K562 (cell line): ENCODE measurements around the gene CEBPA. TPM values are rescaled to one million over a fixed set of nuclear protein-coding genes. Genes with fewer than 3 reads are reported as not detected.

Experiments used
- ATAC-seq: fragments of 200-7000 bp; cut with Tn5 transposase; 3 replicates; pipeline ENCODE4 v1.9.1; 2020; ENCODE audit warnings: moderate library complexity
- BruUV-seq: library from RNA; stranded (reverse); fragments of 400-500 nt; replicated peaks from 2 replicates; lab custom pipeline; 2021; lab: Mats Ljungman, UMichigan
- CTCF ChIA-PET: fragments of 300-600 bp; formaldehyde crosslinking; extraction: SDS; loops from one replicate; lab custom pipeline; 2021; ENCODE audit warnings: low intra/inter-chr PET ratio; lab: Yijun Ruan, JAX
- POLR2A ChIA-PET: fragments of 300-600, 350-650 bp; sonication (Branson Sonifier 250); formaldehyde crosslinking; extraction: SDS; loops from one replicate; lab custom pipeline; 2021; ENCODE audit warnings: antibody characterized with exemption, inconsistent platforms; lab: Yijun Ruan, JAX
- DNase-seq, 4 experiments: peaks; one replicate each; pipeline versions ENCODE4 v3.0.0 to v3.0.0-alpha.2; 2011 to 2018; ENCODE audit warnings: low spot score in 3 of 4, mixed read lengths in 3 of 4; ENCODE audit errors: extremely low read depth in 1 of 4
- FAIRE-seq: peaks from 2 replicates; lab custom pipeline; 2011; peaks lifted over from hg19 to GRCh38; lab: Jason Lieb, UNC
- H2AFZ ChIP-seq: 2 replicates; pipeline ENCODE4 v1.6.0; 2011; ENCODE audit warnings: low read depth, low read length, control low read depth, inconsistent platforms
- H3K27ac ChIP-seq: fragments of 200-600 bp; 3 replicates; pipeline ENCODE4 v1.8.0; 2011; ENCODE audit warnings: low read depth, mild to moderate bottlenecking, control low read depth, inconsistent platforms, low read length, moderate library complexity, mixed read lengths; ENCODE audit errors: extremely low read depth
- H3K27me3 ChIP-seq, 2 experiments: fragments of 300-600 bp in 1 of 2; 2 replicates in 1 of 2; 3 replicates in 1 of 2; pipeline versions ENCODE4 v1.6.0 to v1.8.0; 2011; ENCODE audit warnings: inconsistent platforms in 2 of 2, low read length in 2 of 2, mild to moderate bottlenecking in 1 of 2, mixed read lengths in 1 of 2, moderate library complexity in 1 of 2; ENCODE audit not compliant: control insufficient read depth in 2 of 2, insufficient read depth in 2 of 2
- H3K36me3 ChIP-seq: fragments of 300-600 bp; 3 replicates; pipeline ENCODE4 v1.8.0; 2011; ENCODE audit warnings: mild to moderate bottlenecking, low read length, inconsistent platforms; ENCODE audit not compliant: control insufficient read depth, insufficient read depth
- H3K4me1 ChIP-seq, 2 experiments: fragments of 200-600 bp in 1 of 2; replicated peaks in 1 of 2; 2 replicates in 1 of 2; 3 replicates in 1 of 2; pipeline versions ENCODE4 v1.5.1 to v1.8.0; 2011; ENCODE audit warnings: inconsistent platforms in 2 of 2, low read length in 2 of 2, mild to moderate bottlenecking in 1 of 2, mixed read lengths in 1 of 2, moderate library complexity in 1 of 2; ENCODE audit not compliant: control insufficient read depth in 2 of 2, insufficient read depth in 2 of 2
- H3K4me2 ChIP-seq: 2 replicates; pipeline ENCODE4 v1.6.1; 2011; ENCODE audit warnings: low read length, control low read depth, inconsistent platforms, mixed read lengths; ENCODE audit not compliant: insufficient read depth
- H3K4me3 ChIP-seq: fragments of 200-600 bp; sonication (generic), shearing (Covaris generic); 2 replicates; pipeline ENCODE4 v1.5.1; 2016; ENCODE audit warnings: control low read depth, inconsistent platforms
- H3K79me2 ChIP-seq: fragments of 200-600 bp; 3 replicates; pipeline ENCODE4 v1.8.0; 2011; ENCODE audit warnings: low read length, inconsistent platforms; ENCODE audit not compliant: control insufficient read depth, insufficient read depth
- H3K9ac ChIP-seq, 2 experiments: 2 replicates each; pipeline versions ENCODE4 v1.6.0 to v1.6.1; 2011; ENCODE audit warnings: low read depth in 2 of 2, low read length in 2 of 2, control low read depth in 1 of 2, inconsistent platforms in 1 of 2, mild to moderate bottlenecking in 1 of 2, mixed read lengths in 1 of 2; ENCODE audit not compliant: insufficient read depth in 1 of 2
- H3K9me1 ChIP-seq: one replicate; pipeline ENCODE4 v1.6.0; 2011; ENCODE audit warnings: inconsistent platforms, mild to moderate bottlenecking, low read length, moderate library complexity; ENCODE audit not compliant: control insufficient read depth, insufficient read depth
- H3K9me3 ChIP-seq: replicated peaks from 2 replicates; pipeline ENCODE4 v1.5.1; 2011; ENCODE audit warnings: low read depth, low read length, inconsistent platforms; ENCODE audit not compliant: control insufficient read depth, insufficient read depth
- H4K20me1 ChIP-seq: replicated peaks from 2 replicates; pipeline ENCODE4 v1.6.1; 2011; ENCODE audit warnings: low read length, inconsistent platforms, mixed read lengths; ENCODE audit not compliant: control insufficient read depth, insufficient read depth
- CHCHD3 ChIP-seq: fragments of 250-450 bp; sonication (Bioruptor Pico); IDR thresholded peaks from 2 replicates; pipeline ENCODE4 v2.1.2; 2022; ENCODE audit warnings: mild to moderate bottlenecking
- CREB3L1 ChIP-seq: fragments of 450-650 bp; IDR thresholded peaks from 2 replicates; pipeline ENCODE4 v1.6.1; 2014; ENCODE audit warnings: low read depth, mild to moderate bottlenecking, moderate library complexity, borderline replicate concordance
- ELF4 ChIP-seq: fragments of 450-650 bp; formaldehyde crosslinking; IDR thresholded peaks from 2 replicates; pipeline ENCODE4 v1.4.0; 2022; ENCODE audit warnings: missing genetic modification characterization
- FOXP4 ChIP-seq: sonication (generic); formaldehyde crosslinking; IDR thresholded peaks from 2 replicates; pipeline ENCODE4 v1.8.0; 2022; ENCODE audit warnings: mild to moderate bottlenecking, missing genetic modification reagents, borderline replicate concordance
- GTF2F1 ChIP-seq: IDR thresholded peaks from 2 replicates; pipeline ENCODE4 v1.6.1; 2011; ENCODE audit warnings: low read depth, low read length, improper control_type of control experiment
- NONO ChIP-seq, 2 experiments: fragments of 200-400 bp in 1 of 2; fragments of 450-650 bp in 1 of 2; formaldehyde crosslinking in 1 of 2; IDR thresholded peaks; 2 replicates each; pipeline ENCODE4 v1.6.1; 2017; ENCODE audit warnings: low read depth in 2 of 2, mild to moderate bottlenecking in 2 of 2, moderate library complexity in 2 of 2, low read length in 1 of 2
- NUFIP1 ChIP-seq: fragments of 450-650 bp; IDR thresholded peaks from 2 replicates; pipeline ENCODE4 v1.6.1; 2018; ENCODE audit not compliant: partially characterized antibody
- POLR2H ChIP-seq: IDR thresholded peaks from 2 replicates; pipeline ENCODE4 v1.6.1; 2016; ENCODE audit warnings: missing genetic modification characterization, low read depth, mild to moderate bottlenecking, control low read depth, missing compliant biosample characterization, moderate library complexity
- SAFB ChIP-seq: fragments of 200-400 bp; formaldehyde crosslinking; IDR thresholded peaks from 2 replicates; pipeline ENCODE4 v1.6.1; 2017; ENCODE audit warnings: low read depth, low read length, borderline replicate concordance
- SIX5 ChIP-seq, 2 experiments: IDR thresholded peaks; 2 replicates each; pipeline ENCODE4 v1.6.1; 2011; ENCODE audit warnings: low read length in 2 of 2, borderline replicate concordance in 1 of 2, low read depth in 1 of 2, mild to moderate bottlenecking in 1 of 2, moderate library complexity in 1 of 2; ENCODE audit not compliant: insufficient read depth in 1 of 2
- TCF7 ChIP-seq: sonication (generic); IDR thresholded peaks from 2 replicates; pipeline ENCODE4 v1.6.1; 2016; ENCODE audit warnings: antibody characterized with exemption, borderline replicate concordance
- THRA ChIP-seq: fragments of 450-650 bp; IDR thresholded peaks from 2 replicates; pipeline ENCODE4 v1.6.1; 2017; ENCODE audit warnings: mild to moderate bottlenecking, moderate library complexity
- WHSC1 ChIP-seq: IDR thresholded peaks from one replicate; pipeline ENCODE4 v1.6.1; 2012; ENCODE audit warnings: low read length, control low read depth, inconsistent platforms
- ZFP30 ChIP-seq: fragments of 250-450 bp; sonication (Bioruptor Pico); IDR thresholded peaks from 2 replicates; pipeline ENCODE4 v1.8.0; 2022; ENCODE audit warnings: moderate library complexity, mild to moderate bottlenecking, inconsistent platforms, borderline replicate concordance
- ZNF23 ChIP-seq: fragments of 250-450 bp; sonication (Bioruptor Pico); IDR thresholded peaks from 2 replicates; pipeline ENCODE4 v1.4.0; 2020; ENCODE audit warnings: mild to moderate bottlenecking
- ZNF232 ChIP-seq: sonication (generic); formaldehyde crosslinking; IDR thresholded peaks from 2 replicates; pipeline ENCODE4 v1.8.0; 2022; ENCODE audit warnings: mild to moderate bottlenecking, missing genetic modification reagents
- ZNF431 ChIP-seq: sonication (generic); formaldehyde crosslinking; IDR thresholded peaks from 2 replicates; pipeline ENCODE4 v1.8.0; 2022; ENCODE audit warnings: mild to moderate bottlenecking, missing genetic modification reagents
- ZNF830 ChIP-seq: fragments of 250-450 bp; sonication (Bioruptor Pico); IDR thresholded peaks from 2 replicates; pipeline ENCODE4 v1.5.0; 2021; ENCODE audit warnings: mild to moderate bottlenecking
- WGBS: fragments of 100-300 bp; shearing (Covaris generic); methylation state at CpG from one replicate; pipeline ENCODE4 v1.1.6; 2016; ENCODE audit warnings: low coverage, mixed read lengths; ENCODE audit not compliant: insufficient coverage; ENCODE audit errors: missing lambda C conversion rate; 5-methylcytosine and 5-hydroxymethylcytosine counted together
- in situ Hi-C: fragments of 300-500 bp; cut with MboI; formaldehyde crosslinking; loops from 4 replicates; pipeline ENCODE4 v1.15.0; 2018; ENCODE audit warnings: inconsistent platforms, mixed read lengths
- intact Hi-C: fragments of 100-400 bp; cut with micrococcal nuclease; formaldehyde crosslinking; loops from 2 replicates; pipeline ENCODE4 v1.14.2; 2022
- polyA plus RNA-seq, 8 experiments: library from polyadenylated mRNA; depleted of rRNA in 4 of 8; stranded (reverse) in 5 of 8; unstranded in 3 of 8; fragments of >200 nt; fragmentation: Nextera tagmentation in 2 of 8; fragmentation: Illumina TruSeq in 1 of 8; extraction: Ambion mirVana in 2 of 8; extraction: Trizol in 1 of 8; gene quantifications; 2 replicates each; pipeline versions ENCODE4 v1.2.1 to v1.2.3, GENCODE V29; 2011 to 2014; ENCODE audit warnings: inconsistent platforms in 1 of 8, missing spikeins in 1 of 8
- total RNA-seq, 7 experiments: library from RNA; depleted of rRNA in 6 of 7; stranded (reverse); fragments of >200 nt in 6 of 7; fragmentation: Illumina TruSeq in 2 of 7; extraction: Trizol in 2 of 7; gene quantifications; 2 replicates each; pipeline versions ENCODE4 v1.2.1 to v1.2.3, GENCODE V29; 2011 to 2021; ENCODE audit warnings: low replicate concordance in 1 of 7

The CEBPA gene
- total and polyA plus RNA-seq, 9 of the 15 experiments (the other 6 are each of a cell fraction or from before 2014, with no cell fraction given): 0.03 to 0.59 (median 0.15) TPM; not detected in 2

GRCh38 chr19:33275933-33276619 lies 26.3 kb downstream of the CEBPA start:
- Histone ChIP-seq H3K36me3 (no peaks in the 10 kb centered on the region), H4K20me1 (0 out of 2 replicates have a peak, but pooled peaks cover 3% of the 10 kb centered on the region), H2AFZ (no peak overlapping the region), H3K4me1 (peaks cover 3 to 26% of the 10 kb centered on the region in 2 experiments; a peak in 3 of 5 replicates), H3K4me3 (no peak overlapping the region), H3K27me3 (peaks cover 6 to 59% of the 10 kb centered on the region in 2 experiments; a peak in 4 of 5 replicates), H3K9me1 (no peaks in the 10 kb centered on the region), H3K9me3 (no peaks in the 10 kb centered on the region; the same call in 1 of the 2 replicates), H3K9ac (no peak overlapping the region; a peak in 1 of 4 replicates), H3K27ac (no peak overlapping the region), H3K79me2 (no peaks in the 10 kb centered on the region), H3K4me2 (no peak overlapping the region)
- ATAC-seq (no peak), FAIRE-seq (no peak), DNase-seq (no peak)
- ChIA-PET POLR2A (interaction anchor here (0.6 to 1.4 kb wide), 2 partner anchors 14 to 25 kb away, joined by 3 to 4 read pairs; no protein-coding TSS in a partner anchor), CTCF (no interaction called here)
- 4% methylated on average over 15 of the region's 19 CpGs for WGBS
- intact Hi-C loops (no loop called here), in situ Hi-C loops (no loop called here)
- BruUV-seq: no TSS peak
- TF ChIP-seq CHCHD3 (CRISPR knock-in tag) (no peak), NONO (IDR thresholded peaks at IDR 0.05; ENCODE audit: low read depth in 2 of 2, low read length in 1 of 2) (no peak), ZNF23 (CRISPR knock-in tag) (no peak), SIX5 (IDR thresholded peaks at IDR 0.05; ENCODE audit: borderline replicate concordance in 1 of 2, insufficient read depth in 1 of 2, low read depth in 1 of 2, low read length in 2 of 2) (no peak), TCF7 (no peak), CREB3L1 (no peak), NUFIP1 (no peak), ZNF830 (CRISPR knock-in tag) (no peak), THRA (no peak), ZFP30 (no peak), SAFB (no peak), ELF4 (CRISPR knock-in tag) (no peak), ZNF431 (CRISPR knock-in tag) (no peak), FOXP4 (CRISPR knock-in tag) (no peak), GTF2F1 (no peak), ZNF232 (CRISPR knock-in tag) (no peak), POLR2H (tag) (no peak), WHSC1 (no peak)
